SIG-M5 treated with dmso at 0.1 percent for 504 hours (cell line): ENCODE data around the gene FAM171A2.
"Not testable (repeated sequence)": the region's sequence is repeated elsewhere in the genome, so short reads cannot be mapped to it uniquely, and the experiment has no call there.

Experiments used
- DNase-seq: peaks from one replicate; lab custom pipeline; 2025; ENCODE audit not compliant: unreplicated experiment; lab: John Stamatoyannopoulos, UW

Gene FAM171A2

DNA sequence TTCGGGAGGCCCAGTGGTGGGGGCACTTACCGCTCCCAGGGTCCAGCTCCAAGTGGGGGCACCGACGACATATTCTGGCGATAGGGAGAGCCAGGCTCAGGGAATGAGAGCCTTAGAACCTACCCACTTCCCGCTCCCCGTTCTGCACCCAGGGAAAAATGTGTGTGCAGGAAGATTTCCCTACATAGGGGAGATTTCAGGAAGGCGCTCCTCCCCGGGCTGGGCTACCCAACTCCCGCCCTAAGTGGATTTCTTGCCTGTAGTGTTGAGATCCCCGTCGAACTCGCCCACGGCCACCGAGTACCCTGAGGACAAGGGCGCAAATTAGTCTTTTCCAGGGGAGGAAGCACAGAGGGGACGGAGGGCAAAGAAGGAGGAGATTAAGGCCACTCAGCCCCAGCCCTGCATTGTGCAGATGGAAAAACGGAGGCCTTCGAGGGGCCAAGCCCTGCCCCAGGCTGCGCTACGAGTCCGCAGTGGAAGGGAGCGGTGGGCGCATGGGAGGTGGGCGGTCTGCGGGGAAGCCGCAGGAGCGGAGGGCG, 20.7 kb upstream of the FAM171A2 start:
- no peak for DNase-seq

DNA sequence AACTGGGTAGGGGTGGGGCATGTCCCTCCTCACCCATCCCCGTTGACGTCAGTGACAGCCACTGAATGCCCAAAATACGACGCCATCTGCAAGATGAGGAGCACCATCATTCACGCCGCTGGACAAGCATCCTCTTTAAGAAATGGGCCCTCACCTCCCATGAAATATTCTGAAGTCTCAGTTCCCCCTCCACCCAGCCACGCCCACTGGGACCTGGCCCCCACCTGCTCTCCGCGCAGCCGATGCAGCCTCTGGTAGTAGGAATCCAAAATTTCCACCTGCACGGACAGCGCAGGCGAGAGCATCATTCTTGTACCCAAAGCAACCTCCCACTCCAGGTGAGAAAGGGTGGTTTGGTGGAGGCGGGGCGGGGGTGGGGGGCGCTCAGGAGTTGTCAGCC, 20.2 kb upstream of the FAM171A2 start:
- DNase-seq = no peak

DNA sequence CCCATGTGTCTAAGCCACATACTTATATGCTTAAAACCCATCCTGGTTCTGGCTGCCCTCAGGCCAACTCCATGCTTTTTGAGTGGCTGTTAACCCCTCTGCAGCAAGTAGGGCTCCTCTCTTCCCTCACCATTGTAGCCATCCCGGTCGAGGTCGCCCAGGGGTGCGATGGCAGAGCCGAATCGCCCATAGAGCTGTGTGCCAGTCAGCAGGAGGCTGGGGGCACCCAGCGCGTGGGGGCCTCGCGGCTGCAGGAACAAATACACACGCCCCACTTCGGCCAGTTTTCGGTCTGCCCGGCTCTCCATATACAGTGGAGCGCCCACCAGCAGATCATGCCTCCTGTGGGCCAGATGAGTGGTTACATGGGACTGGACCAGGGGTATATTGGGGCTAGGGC, 19.7 kb upstream of the FAM171A2 start:
- no peak for DNase-seq

DNA sequence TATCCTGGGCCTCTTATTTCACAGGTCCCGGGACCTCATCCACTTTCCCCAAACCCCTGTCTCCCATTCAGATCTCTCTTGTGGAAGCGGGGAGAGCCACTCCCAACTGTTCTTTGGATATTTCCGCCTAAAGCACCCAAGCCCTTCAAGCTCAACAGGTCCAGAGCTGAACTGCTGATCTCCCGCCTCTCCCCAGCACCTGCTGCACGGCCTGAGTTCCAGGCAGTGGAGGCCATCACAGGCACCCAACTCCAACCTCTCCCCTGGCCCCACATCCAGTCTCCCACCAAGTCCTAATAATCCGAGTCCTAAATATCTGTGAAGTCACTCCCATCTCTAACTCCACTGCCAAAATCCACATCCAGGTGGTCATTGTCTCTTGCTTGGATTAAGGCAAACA, 19.3 kb upstream of the FAM171A2 start:
- no peak for DNase-seq

DNA sequence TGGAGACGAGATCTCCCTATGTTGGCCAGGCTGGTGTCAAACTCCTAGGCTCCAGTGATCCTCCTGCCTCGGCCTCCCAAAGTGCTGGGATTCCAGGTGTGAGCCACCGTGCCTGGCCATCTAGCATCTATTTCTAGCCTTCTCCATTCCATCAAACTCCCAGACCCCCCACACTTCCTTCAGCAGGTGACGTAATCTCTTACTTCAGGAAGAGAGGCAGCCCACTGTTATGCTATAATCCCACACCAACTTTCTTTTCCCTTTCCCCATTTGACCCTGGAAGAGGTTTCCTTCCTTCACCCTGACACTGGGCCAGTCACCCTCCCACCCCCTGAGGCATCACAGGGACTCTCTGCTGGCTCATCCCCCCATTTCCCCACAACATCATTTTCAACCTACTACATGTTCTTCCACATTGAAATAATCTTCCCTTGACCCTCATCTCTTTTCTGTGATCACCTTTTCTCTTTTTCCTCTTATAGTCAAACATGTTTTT, 18.2 kb upstream of the FAM171A2 start:
- no peak for DNase-seq

DNA sequence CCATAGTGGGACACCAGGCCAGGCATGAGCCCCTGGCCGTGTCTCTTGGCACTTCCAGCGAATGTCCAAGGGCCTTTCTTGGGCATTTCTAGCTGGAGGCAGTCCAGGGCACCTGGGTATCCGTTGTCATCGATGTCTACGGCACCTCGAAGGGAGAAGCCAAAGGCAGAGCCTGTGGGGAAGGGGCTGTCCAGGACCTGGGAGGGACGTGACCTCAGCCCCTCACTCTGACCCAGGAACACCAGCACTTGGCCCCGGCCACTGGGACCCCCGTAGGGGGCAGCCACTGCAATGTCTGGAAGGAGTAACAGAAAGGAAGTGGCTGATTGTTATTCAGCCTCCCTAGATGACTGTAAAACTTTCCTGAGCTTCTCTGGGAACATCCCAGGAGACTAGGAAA, 17.1 kb upstream of the FAM171A2 start:
- no peak for DNase-seq

DNA sequence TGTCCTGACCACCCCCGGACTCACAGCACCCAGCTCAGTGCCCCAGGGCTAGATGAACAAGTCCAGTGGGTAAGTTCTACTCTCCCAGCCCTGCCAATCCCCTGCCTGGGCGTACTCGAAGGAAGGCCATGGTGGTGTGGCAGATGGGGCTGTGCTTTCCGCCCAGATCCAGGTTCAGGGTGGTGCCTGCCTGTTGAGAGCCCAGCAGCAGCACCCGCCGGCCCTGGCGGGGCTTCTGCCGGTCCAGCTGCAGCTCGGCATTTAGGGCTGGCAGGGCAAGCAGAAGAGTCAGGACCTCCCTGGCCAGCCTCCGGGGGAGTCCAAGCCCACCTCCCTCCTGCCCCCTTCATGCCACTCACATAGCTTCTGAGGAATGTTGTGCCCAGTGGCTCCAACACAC, 16.2 kb upstream of the FAM171A2 start:
- no peak for DNase-seq

DNA sequence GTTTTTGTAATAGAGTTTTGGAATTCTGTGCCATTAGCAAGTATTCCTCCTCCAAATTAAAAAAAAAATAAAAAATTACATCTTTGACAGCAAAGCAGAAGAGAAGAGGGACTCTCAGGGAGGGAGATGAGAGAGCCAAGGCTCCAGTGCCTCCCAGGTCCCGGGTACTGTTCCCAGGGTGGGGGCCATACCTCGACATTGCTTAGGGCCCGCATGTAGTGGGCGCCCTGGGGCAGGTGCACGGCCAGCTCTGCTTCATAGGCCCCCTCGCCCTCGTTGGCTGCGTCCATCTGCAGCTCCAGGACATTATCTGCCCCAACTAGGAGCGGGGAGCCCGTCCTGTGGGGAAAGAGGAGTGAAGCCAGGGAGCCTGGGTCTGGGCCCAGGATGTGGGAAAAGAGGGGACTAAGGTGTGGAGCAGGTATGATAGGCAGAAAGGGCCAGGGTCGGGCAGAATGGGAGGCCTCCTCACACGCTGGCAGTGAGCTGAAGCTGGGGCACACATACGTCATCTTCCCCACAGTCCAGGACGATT, 14.6 kb upstream of the FAM171A2 start:
- no peak for DNase-seq

DNA sequence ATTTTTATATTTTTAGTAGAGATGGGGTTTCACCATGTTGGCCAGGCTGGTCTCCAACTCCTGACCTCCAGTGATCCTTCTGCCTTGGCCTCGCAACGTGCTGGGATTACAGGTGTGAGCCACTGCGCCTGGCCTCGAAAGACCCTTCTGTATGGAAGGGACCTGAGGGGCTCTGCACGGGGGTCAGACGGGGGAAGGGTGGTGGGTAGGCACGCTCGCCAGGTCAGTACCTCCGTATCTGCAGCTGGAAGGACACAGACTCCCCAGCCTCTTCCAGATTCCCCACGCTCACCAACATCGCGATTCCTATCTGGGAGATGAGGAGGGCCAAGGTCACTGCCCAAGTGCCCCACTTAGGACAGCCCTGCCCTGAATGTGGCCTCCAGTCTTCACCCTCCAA, 13.1 kb upstream of the FAM171A2 start:
- no peak for DNase-seq

DNA sequence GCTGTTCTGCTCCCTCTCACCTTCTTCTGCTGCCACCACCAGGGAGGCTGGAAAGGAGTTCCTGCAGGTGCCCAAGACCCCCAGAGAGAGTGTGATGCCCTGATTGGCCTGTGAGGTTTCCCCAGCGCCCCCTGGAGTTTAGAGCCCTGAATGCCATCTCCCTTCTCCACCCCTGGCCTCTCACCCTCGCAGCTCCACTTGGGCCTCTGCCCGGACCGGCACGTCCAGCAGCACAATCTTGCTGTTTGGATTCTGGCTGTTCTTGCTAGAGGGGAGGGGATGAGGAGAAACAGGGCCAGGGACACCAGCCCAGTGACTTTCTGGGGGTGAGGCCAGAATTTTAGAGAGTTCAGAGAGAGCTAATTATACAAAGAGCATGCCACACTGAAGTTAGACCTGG, 12.5 kb upstream of the FAM171A2 start:
- no peak for DNase-seq

DNA sequence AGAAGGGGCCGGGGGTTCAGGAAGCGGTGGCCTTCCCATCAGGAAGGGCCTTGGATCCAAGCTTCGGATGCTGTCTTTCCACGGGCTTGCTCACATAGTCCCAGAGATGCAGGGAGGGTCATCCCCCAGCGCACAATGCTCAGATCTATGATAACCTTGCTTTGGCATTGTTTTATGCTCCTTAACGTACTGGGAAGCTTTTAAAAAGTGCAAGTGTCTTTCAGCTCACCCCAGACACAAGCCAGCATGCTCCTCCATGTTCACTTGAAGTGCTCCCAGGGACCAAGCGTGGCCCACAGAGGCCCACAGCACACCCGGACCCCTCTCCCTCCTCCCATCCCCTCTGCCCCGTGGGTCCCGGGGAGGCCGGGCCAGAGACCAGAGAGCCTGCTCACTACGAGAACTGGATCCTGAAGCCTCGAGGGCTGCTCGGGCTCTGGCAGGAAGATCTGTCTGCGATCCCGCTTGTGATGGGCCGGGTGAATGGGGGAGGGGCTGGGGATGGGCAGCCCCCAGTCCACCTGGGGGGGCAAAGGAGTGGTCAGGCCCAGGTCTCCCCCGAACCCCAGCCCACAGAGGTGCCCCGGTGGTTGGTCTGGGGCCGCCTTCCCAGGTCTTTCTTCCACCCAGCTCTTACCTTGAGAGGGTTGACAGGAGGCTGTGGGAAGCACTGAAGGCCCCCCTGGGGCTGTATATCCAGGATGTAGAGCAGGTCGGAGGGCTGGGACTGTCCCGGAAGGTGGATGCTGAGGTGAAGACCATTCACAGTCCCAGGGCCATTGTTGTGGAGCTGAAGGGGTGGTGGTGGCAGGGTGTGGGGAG, 11.8 kb upstream of the FAM171A2 start:
- no peak for DNase-seq

DNA sequence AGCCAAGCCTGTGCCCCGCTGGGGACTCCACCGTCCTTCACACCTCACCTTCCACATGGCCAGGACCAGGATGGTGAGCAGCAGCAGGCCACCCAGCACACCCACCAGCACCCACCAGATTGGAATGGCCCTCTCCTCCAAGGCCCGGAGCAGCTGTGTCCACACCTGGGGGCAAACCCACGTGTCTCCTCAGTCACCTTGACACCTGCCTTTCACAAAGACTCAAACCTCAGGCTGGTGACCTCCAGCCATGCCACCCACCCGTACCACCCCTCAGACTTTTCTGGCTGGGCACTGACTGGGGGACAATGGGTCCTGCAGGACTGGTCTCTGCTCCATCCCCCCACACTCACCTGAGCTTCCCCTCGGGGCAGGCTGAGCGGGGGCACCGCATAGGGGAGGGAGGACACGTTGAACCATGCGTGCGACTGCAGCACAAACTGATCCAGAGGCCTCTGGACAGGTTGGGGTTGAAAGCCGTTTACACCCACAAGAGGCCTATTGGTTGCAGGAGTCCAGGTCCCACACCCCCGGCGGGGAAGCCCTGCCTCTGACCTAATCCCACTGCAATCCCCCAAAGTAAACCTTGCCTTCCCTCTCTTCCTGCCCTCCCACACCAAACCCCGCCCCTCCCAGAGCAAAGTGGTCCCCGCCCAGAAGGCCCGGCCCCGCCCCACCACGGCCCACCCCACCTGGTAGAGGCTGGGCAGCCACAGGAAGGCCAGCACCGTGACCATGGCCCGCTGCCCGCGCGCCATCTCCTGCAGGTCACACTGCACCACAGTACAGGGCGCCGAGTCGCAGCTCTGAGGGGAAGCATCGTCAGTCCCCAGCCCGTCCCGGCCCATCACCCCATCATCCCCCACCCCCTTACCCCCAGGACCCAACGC, 10.9 kb upstream of the FAM171A2 start:
- no peak for DNase-seq

DNA sequence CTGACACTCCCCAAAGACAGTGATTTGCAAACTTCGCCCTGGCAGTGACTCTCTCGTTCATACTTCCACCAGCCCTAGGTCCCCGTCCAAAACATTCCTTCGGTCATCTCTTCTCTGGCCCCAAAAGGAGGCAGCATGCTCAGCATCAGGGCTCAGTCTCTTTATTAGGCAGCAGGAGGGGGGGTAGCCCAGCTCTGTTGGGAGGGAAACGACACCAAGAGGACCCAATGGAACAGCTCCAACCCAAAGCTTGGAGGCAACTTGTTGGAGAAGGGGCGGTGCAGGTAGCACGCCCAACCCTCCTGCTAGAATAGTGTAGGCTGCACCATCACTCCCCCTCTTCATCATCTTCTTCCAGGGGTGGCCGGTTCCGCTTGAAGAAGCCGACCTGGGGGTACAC, 8.4 kb upstream of the FAM171A2 start:
- DNase-seq = no peak

DNA sequence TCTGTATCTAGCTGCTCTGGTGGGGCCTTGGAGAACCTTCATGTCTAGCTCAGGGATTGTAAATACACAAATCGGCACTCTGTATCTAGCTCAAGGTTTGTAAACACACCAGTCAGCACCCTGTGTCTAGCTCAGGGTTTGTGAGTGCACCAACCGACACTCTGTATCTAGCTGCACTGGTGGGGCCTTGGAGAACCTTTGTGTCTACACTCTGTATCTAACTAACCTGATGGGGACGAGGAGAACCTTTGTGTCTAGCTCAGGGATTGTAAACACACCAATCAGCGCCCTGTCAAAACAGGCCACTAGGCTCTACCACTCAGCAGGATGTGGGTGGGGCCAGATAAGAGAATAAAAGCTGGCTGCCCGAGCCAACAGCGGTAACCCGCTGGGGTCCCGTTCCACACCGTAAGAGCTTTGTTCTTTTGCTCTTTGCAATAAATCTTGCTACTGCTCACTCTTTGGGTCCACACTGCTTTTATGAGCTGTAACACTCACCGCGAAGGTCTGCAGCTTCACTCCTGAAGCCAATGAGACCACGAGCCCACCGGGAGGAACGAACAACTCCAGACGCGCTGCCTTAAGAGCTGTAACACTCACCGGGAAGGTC, 5.9 kb upstream of the FAM171A2 start:
- not testable (repeated sequence) for DNase-seq

DNA sequence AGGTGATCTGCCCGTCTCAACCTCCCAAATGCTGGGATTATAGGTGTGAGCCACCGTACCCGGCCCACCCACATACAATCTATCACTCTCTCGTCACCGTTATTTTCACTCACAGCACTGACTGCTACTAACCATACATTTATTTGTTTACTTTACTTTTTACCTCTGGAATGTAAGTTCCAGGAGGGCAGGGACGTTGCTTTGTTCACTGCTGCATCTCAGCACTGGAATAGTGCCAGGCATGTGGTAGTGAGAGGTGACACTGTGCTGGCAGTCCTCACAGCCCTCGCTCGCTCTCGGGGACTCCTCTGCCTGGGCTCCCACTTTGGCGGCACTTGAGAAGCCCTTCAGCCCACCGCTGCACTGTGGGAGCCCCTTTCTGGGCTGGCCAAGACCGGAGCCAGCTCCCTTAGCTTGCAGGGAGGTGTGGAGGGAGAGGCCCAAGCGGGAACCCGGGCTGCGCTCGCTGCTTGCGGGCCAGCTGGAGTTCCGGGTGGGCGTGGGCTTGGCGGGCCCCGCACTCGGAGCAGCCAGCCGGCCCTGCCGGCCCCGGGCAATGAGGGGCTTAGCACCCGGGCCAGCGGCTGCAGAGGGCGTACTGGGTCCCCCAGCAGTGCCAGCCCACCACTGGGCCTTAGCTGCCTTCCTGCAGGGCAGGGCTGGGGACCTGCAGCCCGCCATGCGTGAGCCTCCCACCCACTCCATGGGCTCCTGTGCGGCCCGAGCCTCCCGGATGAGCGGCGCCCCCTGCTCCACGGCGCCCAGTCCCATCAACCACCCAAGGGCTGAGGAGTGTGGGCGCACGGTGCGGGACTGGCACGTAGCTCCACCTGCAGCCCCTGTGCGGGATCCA, 5.0 kb upstream of the FAM171A2 start:
- not testable (repeated sequence) for DNase-seq

DNA sequence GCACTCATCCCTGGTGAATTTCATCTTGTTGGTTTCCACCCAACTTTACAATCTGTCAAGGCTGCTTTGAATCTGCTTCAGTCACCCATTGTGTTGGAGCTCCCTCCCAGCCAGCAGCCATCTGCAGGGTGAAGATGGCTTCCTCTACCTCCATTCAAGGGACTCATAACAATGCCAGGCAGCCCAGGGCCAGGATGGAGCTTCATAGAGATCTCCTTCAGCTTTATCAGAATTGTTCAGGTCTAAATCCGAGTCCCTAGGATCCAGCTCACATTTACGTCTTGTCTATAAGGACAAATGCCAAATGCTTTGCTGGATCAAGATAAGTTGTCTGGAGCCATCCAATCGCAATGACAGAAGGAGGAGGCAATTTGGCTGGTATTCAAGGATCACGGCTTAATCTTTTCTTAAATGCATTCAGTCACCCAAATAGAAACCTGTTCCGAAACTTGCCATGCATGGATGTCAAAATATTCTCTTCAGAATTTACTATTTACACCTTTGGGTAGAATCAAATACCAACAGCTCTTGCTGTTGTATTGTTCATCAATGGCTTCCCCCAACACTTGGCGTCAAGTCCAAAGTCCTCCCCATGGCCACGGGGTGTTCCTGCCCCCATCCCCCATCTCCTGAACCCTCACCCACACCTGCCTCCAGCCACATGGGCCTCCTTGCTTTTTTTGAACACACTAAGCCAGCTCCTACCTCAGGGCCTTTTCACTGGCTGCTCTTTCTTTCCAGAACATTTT, 3.8 kb upstream of the FAM171A2 start:
- no peak for DNase-seq

DNA sequence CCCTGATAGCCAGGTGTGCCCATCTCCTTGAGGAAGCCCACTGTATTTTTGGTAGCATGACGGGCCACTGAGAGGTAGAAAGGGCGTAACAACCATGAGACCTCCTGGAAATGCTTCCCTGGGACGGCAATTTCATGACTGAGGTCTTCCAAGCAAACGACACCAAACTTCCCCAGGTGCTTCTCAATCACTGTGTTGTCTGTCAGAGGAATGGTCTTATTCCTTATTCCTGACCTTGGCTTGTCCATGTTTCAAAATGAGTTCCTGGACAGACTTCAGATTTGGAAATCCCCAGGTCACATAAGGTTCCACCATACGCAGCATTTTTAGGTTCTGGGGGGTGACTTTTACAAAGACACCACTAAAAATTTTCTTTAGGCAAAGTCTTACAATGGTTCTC, 1.4 kb upstream of the FAM171A2 start:
- not testable (repeated sequence) for DNase-seq

DNA sequence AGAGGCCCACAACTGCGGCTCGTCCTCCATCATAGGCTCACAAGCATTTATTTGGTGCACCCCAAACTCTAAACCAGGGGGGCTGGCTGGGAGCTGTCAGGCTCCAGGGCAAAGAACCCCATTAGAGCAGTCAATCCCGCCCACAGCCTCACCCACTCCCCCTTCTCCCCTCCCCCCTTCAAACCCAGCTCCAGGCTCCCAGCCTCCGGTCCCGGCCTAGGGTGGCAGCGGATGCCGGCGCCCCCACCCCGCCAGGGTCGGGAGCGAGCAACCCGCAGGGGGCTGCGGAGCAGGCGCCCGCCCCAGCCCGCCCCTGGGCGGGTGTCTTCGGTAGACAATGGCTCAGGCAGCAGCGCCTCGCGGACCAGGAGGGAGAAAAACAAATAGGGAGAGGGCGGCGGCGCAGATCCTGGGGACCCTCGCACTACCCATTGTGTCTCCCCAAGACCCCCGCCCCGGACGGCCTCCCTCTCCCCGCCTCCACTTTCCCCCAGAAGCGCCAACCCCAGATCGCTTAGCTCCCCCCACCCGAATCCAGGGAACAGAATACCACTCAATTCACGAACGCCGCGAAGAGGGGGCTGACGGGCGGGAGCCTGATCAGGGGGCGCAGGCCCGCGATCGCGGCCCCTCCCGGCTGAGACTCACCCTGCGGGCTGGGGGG, 572 bp downstream of the FAM171A2 start:
- no peak for DNase-seq

DNA sequence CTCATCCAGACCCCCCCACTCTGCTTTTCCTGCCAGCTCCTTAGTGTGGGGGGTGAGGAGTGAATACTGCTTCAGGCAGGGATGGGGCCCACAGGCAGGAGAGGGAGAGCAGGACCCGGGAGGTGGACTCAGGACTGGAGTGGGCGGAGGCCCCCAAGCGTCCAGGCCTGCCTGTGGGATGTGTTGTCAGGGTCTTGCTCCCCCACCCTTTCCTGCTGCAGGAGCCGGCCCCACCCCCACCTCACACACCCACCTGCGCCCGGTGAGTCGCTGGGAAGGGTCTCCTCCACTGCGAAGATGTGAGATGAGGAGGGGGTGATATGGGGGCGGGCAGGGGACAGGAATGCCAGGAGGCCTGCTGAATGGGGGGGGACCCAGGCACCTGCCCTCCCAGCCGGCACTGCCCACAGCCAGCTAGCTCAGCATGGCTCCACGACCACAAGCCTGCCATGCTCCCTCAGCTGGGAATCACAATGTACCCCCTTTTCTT, 1.1 kb downstream of the FAM171A2 start:
- no peak for DNase-seq
